Measurements from ENCODE around the gene DEDD. TPM values are rescaled to one million over a fixed set of nuclear protein-coding genes. Genes with fewer than 3 reads are reported as not detected.

The DEDD gene
- polyA plus RNA-seq, 4 donors, result 43.1 to 57.7 (median 48.1) TPM

GRCh38 chr1:161096530-161096929 is 35.9 kb downstream of the DEDD start:
- DNase-seq (ENCODE audit: low read depth in 4 of 4, low spot score in 2 of 4), result no peak

- DNase-seq (ENCODE audit: low read depth in 4 of 4, low spot score in 2 of 4), result no peak
These were observed 36.5 kb downstream of the DEDD start for GRCh38 chr1:161096015-161096414.

DNA sequence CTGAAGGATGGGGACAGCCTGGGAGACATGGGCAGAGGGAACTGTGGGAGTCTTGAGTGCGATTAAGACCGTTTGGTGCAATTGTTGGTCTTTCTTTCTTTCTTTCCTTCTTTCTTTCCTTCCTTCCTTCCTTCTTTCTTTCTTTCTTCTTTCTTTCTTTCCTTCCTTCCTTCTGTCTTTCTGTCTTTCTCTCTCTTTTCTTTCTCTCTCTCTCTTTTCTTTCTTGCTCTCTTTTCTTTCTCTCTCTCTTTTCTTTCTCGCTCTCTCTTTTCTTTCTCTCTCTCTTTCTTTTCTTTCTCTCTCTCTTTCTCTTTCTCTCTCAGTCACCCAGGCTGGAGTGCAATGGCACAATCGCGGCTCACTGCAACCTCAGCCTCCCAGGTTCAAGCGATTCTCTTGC is 37.2 kb downstream of the DEDD start:
- DNase-seq (ENCODE audit: low read depth in 4 of 4, low spot score in 2 of 4), result no peak

DNA sequence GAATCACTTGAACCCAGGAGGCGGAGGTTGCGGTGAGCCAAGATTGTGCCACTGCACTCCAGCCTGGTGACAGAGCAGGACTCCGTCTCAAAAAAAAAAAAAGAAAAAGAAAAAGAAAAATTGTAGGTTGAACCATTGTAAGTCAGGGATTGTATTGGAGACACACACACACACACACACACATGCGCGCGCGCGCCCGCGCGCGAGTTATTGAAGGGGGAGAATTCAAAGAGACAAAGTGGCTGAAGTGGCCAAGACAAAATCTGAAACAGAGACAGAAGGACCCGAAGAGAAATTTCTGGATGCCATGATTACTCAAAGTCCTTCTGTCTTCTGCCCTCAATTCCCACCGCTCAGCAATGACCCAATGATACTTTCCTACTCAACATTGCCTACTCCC is 38.0 kb downstream of the DEDD start:
- no peak for DNase-seq (ENCODE audit: low read depth in 4 of 4, low spot score in 2 of 4)

DNA sequence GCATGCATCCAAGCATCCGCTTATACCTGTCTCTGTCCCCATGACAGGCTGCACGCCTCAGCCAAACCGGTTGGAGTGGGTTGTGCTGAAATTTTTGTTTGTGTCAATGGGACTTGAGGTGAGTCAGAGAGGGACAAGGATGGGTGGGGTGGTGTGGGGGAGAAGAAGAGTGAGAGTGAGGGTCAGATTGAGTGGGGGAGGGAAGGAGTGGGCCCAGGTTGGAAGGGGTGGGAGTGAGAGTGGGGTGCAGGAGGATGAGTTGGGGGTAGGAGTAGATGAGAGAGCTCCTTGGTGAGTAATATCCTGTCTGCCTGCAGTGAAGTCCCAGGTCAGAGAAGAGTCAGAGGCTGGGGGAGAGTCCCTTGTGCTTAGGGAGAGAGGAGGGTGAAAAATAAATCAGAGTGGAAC is 39.8 kb downstream of the DEDD start:
- no peak for DNase-seq (ENCODE audit: low read depth in 4 of 4, low spot score in 2 of 4)

GRCh38 chr1:161091796-161092507 is 40.5 kb downstream of the DEDD start:
- no peak for DNase-seq (ENCODE audit: low read depth in 4 of 4, low spot score in 2 of 4)

GRCh38 chr1:161091093-161091492 is 41.4 kb downstream of the DEDD start:
- no peak for DNase-seq (ENCODE audit: low read depth in 4 of 4, low spot score in 2 of 4)

GRCh38 chr1:161090617-161091016 is 41.9 kb downstream of the DEDD start:
- DNase-seq (ENCODE audit: low read depth in 4 of 4, low spot score in 2 of 4), result no peak

GRCh38 chr1:161089938-161090337 is 42.5 kb downstream of the DEDD start:
- no peak for DNase-seq (ENCODE audit: low read depth in 4 of 4, low spot score in 2 of 4)

- peak in 1 of 4 donors; percentile 19 for DNase-seq (ENCODE audit: low read depth in 4 of 4, low spot score in 2 of 4)
These were observed 43.1 kb downstream of the DEDD start, which contains the start of gene NECTIN4 for GRCh38 chr1:161089251-161089924. Gene NECTIN4, minus strand, starts transcription at chr1:161089558. Its CDS starts 262 bp downstream, at chr1:161089296.

DNA sequence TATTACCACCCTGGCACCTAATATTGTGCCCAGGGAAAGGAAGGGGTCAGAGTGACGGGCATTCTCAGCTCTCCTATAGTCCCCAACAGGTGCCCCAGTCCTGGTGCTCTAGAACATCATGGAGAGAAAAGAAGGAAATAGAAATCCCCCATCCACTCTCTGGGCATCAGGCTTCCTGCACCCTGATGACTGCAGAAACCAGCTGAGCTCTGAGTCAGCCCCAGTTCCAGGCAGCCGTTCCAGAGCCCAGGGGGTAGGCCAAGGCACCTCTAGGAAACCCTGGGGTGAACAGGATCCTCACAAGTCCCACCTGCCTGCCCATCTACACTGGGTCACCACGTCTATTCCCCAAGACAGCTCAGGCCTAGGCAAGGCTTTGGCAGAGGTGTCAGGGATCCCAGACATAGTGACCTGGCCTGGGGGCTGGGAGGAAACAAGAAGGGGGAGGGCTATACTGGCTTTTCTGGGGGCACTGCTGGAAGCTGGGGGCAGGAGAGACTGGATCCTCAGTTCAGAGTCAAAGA is 43.8 kb downstream of the DEDD start:
- DNase-seq (ENCODE audit: low read depth in 4 of 4, low spot score in 2 of 4), result no peak

GRCh38 chr1:161086457-161086856 is 46.0 kb downstream of the DEDD start:
- no peak for DNase-seq (ENCODE audit: low read depth in 4 of 4, low spot score in 2 of 4)

GRCh38 chr1:161085165-161085564 is 47.3 kb downstream of the DEDD start:
- DNase-seq (ENCODE audit: low read depth in 4 of 4, low spot score in 2 of 4), result no peak

GRCh38 chr1:161084597-161084988 is 47.9 kb downstream of the DEDD start:
- DNase-seq (ENCODE audit: low read depth in 4 of 4, low spot score in 2 of 4), result no peak

DNA sequence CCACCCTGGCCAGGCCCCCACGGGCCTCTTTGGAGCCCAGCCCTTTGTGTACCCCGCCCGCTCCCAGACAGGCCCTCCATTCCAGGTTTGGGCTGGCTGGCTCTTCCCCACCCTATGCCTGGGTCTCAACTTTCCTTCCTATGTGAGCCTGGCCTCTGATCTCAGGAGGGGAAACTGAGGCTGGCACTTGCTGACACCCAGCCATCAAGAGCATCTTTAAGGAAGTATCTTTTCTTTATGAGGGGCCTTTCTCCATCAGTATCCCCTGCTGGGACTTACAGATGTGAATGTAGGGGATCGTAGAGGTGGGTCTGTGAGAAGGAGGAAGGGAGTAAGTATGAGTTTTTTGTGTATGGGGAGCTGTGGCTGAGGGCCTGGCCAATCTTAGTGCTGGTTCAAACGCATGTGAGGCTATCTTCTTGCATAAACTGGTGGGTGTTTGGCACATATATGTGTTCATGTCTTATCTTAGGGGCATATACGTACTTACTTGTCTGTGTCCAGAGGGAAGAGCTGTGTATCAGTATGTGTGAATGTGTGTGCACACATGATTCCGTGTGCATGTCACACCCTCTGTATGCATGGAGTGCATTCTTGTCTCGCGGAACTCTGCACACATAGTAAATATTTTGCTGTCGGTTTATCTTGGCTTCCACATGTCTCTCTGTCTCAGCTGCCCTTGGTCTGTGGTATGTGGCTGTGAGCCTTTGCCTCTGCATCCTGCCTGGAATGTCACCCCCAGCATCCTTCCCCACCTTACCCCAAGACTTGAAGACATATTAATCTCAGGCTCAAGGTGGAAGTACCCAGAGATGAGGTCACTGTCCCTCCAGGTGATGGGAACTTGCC is 48.5 kb downstream of the DEDD start:
- no peak for DNase-seq (ENCODE audit: low read depth in 4 of 4, low spot score in 2 of 4)

DNA sequence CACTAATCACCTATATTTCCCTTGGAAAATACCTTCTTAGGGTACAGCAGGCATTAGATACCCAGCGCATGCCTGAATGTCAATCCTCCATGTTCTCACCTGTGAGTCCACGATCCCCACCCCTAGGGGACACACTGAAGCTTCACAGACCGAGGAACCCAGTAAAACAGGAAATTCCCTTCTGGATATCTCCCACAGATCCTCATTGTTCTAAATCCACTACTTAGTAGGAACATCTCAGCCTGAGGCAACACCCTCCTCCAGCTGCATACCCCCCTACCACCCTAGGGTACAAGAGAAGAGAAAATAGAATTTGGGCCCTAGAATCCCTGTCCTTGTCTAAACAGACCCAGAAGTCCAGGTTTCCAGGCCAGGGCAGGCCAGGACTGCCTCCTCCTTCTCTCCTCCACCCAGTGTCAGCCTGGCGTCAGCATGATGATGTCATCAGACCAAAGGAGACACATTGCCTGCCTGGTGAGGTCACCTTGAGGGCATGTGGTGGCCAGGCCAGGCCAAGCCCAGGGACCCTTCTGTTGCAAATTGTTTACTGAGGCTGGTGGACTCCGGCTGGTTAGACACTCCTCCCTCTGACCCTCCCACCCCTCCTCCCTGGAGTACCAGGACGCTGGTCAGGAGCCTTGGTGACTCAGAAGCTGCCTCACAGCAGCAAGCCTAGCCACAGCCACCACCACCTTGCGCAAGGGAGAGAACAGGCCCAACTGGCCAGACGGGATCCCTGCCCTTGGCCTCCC is 49.3 kb downstream of the DEDD start:
- DNase-seq (ENCODE audit: low read depth in 4 of 4, low spot score in 2 of 4), result no peak

GRCh38 chr1:161082483-161082882 is 50.0 kb downstream of the DEDD start:
- DNase-seq (ENCODE audit: low read depth in 4 of 4, low spot score in 2 of 4), result no peak

DNA sequence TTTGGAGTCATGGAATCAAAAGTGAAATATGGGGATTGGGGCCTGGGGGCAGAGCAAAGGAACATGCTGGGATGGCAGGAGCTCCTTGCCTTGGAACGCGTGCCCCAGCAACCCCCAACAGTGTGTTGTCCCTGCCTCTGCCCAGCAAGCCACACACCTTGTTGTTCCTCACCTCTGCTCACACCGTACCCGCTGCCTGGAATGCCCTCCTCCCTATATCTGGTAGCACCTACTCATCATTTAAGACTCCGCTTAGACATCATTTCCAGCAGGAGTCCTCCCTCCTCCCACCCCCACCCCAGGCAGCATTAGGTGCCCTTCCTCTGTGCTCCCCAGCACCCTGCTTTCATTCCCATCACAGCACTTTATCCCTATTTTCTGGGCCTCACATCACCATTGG is 50.9 kb downstream of the DEDD start:
- no peak for DNase-seq (ENCODE audit: low read depth in 4 of 4, low spot score in 2 of 4)

DNA sequence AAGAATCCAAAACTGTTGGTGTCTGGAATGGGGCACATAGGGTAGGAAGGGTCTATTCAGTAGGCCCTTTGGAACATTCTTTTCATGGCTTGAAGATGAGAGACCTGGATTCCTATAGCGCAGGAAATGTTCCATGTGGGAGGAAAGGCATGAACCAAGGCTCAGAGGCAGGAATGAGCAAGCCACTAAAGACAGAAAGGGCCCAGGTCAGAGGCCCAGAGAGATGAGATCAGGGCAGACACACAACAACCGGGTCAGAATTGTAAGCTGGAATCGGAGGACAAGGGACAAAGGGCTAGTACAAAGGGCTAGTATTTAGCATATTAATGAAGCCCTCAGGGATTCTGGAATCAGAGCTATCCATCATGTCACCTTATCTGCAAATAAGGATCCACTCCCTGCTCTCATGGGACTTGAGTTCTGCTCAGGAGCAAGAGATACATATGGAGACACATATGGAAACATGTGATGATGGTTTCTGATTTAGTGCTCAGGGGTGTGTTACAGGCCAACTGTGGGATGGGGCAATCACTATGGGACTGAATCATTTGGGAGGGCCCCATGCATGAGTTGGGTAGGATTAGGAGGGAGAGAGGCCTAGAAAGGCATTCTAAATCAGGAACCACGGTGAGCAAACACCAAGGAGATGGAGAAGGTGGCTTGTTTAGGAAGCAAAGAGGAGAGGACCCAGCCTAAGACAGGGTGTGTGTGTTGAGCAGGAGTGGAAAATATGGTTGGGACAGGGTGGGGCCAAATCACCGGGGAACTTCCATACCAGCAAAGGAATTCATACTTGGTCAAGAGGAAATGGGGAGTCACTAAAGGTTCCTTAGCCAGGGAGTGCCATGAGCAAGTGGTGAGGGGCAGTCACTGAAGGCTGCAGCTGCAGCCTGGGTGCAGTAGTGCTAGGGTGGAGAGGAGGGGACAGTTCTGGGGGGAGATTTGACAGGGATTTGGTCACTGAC is 51.7 kb downstream of the DEDD start:
- no peak for DNase-seq (ENCODE audit: low read depth in 4 of 4, low spot score in 2 of 4)
